ENCODE results near the gene ZNF789. TPM values are rescaled to one million over a fixed set of nuclear protein-coding genes. Genes with fewer than 3 reads are reported as not detected.

ZNF789 gene
- total and polyA plus RNA-seq, 2 donors (not counting 3 experiments of a cell fraction or from before 2014, with no cell fraction given) = 11.6 to 21.6 TPM

DNA sequence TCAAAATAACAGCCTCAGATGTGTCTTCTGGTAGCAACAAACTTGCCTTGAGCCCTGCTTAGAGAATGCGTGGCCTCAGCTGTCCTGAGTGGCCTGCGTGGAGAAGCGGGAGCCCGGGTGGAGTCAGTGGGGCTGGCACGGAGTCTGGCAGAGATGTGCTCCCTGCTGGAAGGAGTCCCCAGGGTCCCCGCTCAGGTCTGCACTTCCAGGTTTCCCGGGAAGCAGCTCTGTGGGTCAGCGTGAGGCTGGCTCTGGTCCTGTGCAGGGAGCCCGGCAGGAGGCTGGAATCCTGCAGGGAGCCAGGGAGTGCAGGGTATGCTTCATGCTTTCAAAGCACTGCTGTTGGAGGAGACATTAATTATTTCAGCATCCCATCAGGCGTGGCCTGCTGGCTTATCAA, 23.8 kb upstream of the ZNF789 start:
- no peak overlapping the region for H3K4me3 ChIP-seq (replicated peaks in 1 of 3; ENCODE audit: insufficient read depth in 1 of 3, low read depth in 1 of 3, low read length in 3 of 3)
- TF ChIP-seq, protein P1, sequence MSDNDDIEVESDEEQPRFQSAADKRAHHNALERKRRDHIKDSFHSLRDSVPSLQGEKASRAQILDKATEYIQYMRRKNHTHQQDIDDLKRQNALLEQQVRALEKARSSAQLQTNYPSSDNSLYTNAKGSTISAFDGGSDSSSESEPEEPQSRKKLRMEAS (IDR thresholded peaks at IDR 0.05; ENCODE audit: insufficient read depth, insufficient read length) = no peak
- TF ChIP-seq FOS (IDR thresholded peaks at IDR 0.05; ENCODE audit: borderline replicate concordance, insufficient read depth, low read length) (no peak), MYC (IDR thresholded peaks at IDR 0.05; ENCODE audit: low read depth, low read length) (no peak), GATA2 (IDR thresholded peaks at IDR 0.05; ENCODE audit: insufficient read depth, insufficient read length, low read depth, low read length) (no peak), JUN (IDR thresholded peaks at IDR 0.05; ENCODE audit: borderline replicate concordance, insufficient read depth, insufficient read length, low read depth) (no peak), POLR2AphosphoS5 (IDR thresholded peaks at IDR 0.05; ENCODE audit: insufficient read depth, low read depth, low read length) (no peak), EZH2 (IDR thresholded peaks at IDR 0.05; ENCODE audit: borderline replicate concordance, low read depth, low read length, severe bottlenecking) (no peak), POLR2A (IDR thresholded peaks at IDR 0.05; ENCODE audit: low read depth, low read length) (no peak)
- TF ChIP-seq, protein P2, sequence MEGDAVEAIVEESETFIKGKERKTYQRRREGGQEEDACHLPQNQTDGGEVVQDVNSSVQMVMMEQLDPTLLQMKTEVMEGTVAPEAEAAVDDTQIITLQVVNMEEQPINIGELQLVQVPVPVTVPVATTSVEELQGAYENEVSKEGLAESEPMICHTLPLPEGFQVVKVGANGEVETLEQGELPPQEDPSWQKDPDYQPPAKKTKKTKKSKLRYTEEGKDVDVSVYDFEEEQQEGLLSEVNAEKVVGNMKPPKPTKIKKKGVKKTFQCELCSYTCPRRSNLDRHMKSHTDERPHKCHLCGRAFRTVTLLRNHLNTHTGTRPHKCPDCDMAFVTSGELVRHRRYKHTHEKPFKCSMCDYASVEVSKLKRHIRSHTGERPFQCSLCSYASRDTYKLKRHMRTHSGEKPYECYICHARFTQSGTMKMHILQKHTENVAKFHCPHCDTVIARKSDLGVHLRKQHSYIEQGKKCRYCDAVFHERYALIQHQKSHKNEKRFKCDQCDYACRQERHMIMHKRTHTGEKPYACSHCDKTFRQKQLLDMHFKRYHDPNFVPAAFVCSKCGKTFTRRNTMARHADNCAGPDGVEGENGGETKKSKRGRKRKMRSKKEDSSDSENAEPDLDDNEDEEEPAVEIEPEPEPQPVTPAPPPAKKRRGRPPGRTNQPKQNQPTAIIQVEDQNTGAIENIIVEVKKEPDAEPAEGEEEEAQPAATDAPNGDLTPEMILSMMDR (IDR thresholded peaks at IDR 0.05; ENCODE audit: extremely low read depth in 1 of 2, insufficient read depth in 1 of 2, low read depth in 1 of 2, low read length in 2 of 2) = no peak
- no peaks in the 10 kb centered on the region for H3K79me2 ChIP-seq (ENCODE audit: control insufficient read depth, insufficient read depth, low read length)
- peaks cover 12 to 52% of the 10 kb centered on the region in 2 experiments for H3K36me3 ChIP-seq (ENCODE audit: control insufficient read depth in 2 of 2, extremely low read depth in 1 of 2, insufficient read depth in 2 of 2, low read length in 2 of 2)
- no peaks in the 10 kb centered on the region for H3K9me1 ChIP-seq (replicated peaks; ENCODE audit: control insufficient read depth, extremely low read depth, insufficient read depth, low read length)
- no peaks in the 10 kb centered on the region for H3K4me1 ChIP-seq (ENCODE audit: control insufficient read depth, extremely low read depth, insufficient read depth, low read length)
- ChIA-PET POLR2A (no interaction called here), CTCF (no interaction called here)
- FAIRE-seq (no peak), DNase-seq (ENCODE audit: low read depth, low spot score) (no peak)
- no peak overlapping the region for H2AFZ ChIP-seq (ENCODE audit: low read depth, low read length)
- no peak overlapping the region for H3K9ac ChIP-seq (replicated peaks; ENCODE audit: extremely low read depth, insufficient read depth, low read length)
- dilution Hi-C loops (cut with MboI; ENCODE audit: extremely low pct_ligation_motif_present, low sequenced_read_pairs) (no loop called here), intact Hi-C loops (cut with micrococcal nuclease) (no loop called here)
- no peaks in the 10 kb centered on the region for H3K9me3 ChIP-seq (replicated peaks; ENCODE audit: control insufficient read depth, insufficient read depth, low read length)
- no peaks in the 10 kb centered on the region for H3K27me3 ChIP-seq (ENCODE audit: control insufficient read depth in 2 of 2, insufficient read depth in 2 of 2, low read length in 2 of 2)
- H4K20me1 ChIP-seq (replicated peaks; ENCODE audit: control insufficient read depth, extremely low read depth, insufficient read depth, low read length) = no peaks in the 10 kb centered on the region
- no TSS peak for BruUV-seq (replicated peaks)
- no peak overlapping the region for H3K4me2 ChIP-seq (ENCODE audit: insufficient read depth, low read length)
- no peak overlapping the region for H3K27ac ChIP-seq (ENCODE audit: insufficient read depth, low read depth, low read length)
